Endothelial cell of umbilical vein (primary cell): ENCODE measurements around the gene CSNK2A3. TPM values are rescaled to one million over a fixed set of nuclear protein-coding genes. Genes with fewer than 3 reads are reported as not detected.

Experiments
- BruUV-seq: library from RNA; stranded (reverse); fragments of 400-500 nt; replicated peaks from 2 replicates; lab custom pipeline; 2021; lab: Mats Ljungman, UMichigan
- CTCF ChIA-PET: fragments of 300-600, 350-600 bp; sonication (Branson Sonifier 250); formaldehyde crosslinking; loops from one replicate; lab custom pipeline; 2021; ENCODE audit warnings: antibody characterized with exemption, inconsistent platforms; lab: Charles Lee
- POLR2A ChIA-PET: fragments of 300-600, 350-600 bp; sonication (Branson Sonifier 250); formaldehyde crosslinking; loops from one replicate; lab custom pipeline; 2021; ENCODE audit warnings: antibody characterized with exemption, inconsistent platforms; lab: Charles Lee
- DNase-seq: peaks from one replicate; pipeline ENCODE4 v3.0.0-alpha.2; 2011; ENCODE audit warnings: low read depth, low spot score
- FAIRE-seq: peaks from 2 replicates; lab custom pipeline; 2011; peaks lifted over from hg19 to GRCh38; lab: Jason Lieb, UNC
- H2AFZ ChIP-seq: 2 replicates; pipeline ENCODE4 v1.6.0; 2012; ENCODE audit warnings: low read depth, low read length, control low read depth, inconsistent platforms
- H3K27ac ChIP-seq: 2 replicates; pipeline ENCODE4 v1.5.1; 2011; ENCODE audit warnings: low read depth, mild to moderate bottlenecking, control low read depth, low read length, moderate library complexity; ENCODE audit not compliant: insufficient read depth
- H3K27me3 ChIP-seq, 2 experiments: 2 replicates each; pipeline versions ENCODE4 v1.6.0 to v1.6.1; 2011; ENCODE audit warnings: low read length in 2 of 2, mixed read lengths in 1 of 2; ENCODE audit not compliant: control insufficient read depth in 2 of 2, insufficient read depth in 2 of 2
- H3K36me3 ChIP-seq, 2 experiments: 2 replicates in 1 of 2; 3 replicates in 1 of 2; pipeline ENCODE4 v1.5.1; 2011; ENCODE audit warnings: low read length in 2 of 2, mild to moderate bottlenecking in 1 of 2, moderate library complexity in 1 of 2; ENCODE audit not compliant: control insufficient read depth in 2 of 2, insufficient read depth in 2 of 2; ENCODE audit errors: extremely low read depth in 1 of 2
- H3K4me1 ChIP-seq: 3 replicates; pipeline ENCODE4 v1.5.1; 2011; ENCODE audit warnings: mild to moderate bottlenecking, low read length; ENCODE audit not compliant: control insufficient read depth, insufficient read depth; ENCODE audit errors: extremely low read depth
- H3K4me2 ChIP-seq: 2 replicates; pipeline ENCODE4 v1.6.1; 2011; ENCODE audit warnings: low read length, control low read depth, mixed read lengths; ENCODE audit not compliant: insufficient read depth
- H3K4me3 ChIP-seq, 3 experiments: fragments of 200-600 bp in 1 of 3; sonication (generic), shearing (Covaris generic) in 1 of 3; replicated peaks in 1 of 3; 2 replicates each; pipeline ENCODE4 v1.5.1; 2011 to 2016; ENCODE audit warnings: control low read depth in 3 of 3, low read length in 3 of 3, mild to moderate bottlenecking in 2 of 3, inconsistent platforms in 1 of 3, low read depth in 1 of 3, moderate library complexity in 1 of 3; ENCODE audit not compliant: insufficient read depth in 1 of 3
- H3K79me2 ChIP-seq: 2 replicates; pipeline ENCODE4 v1.6.0; 2012; ENCODE audit warnings: low read length, inconsistent platforms; ENCODE audit not compliant: control insufficient read depth, insufficient read depth
- H3K9ac ChIP-seq: replicated peaks from 2 replicates; pipeline ENCODE3; 2011; ENCODE audit warnings: low read length, control low read depth; ENCODE audit not compliant: insufficient read depth; ENCODE audit errors: extremely low read depth
- H3K9me1 ChIP-seq: replicated peaks from 3 replicates; pipeline ENCODE4 v1.6.0; 2011; ENCODE audit warnings: mild to moderate bottlenecking, low read length; ENCODE audit not compliant: control insufficient read depth, insufficient read depth; ENCODE audit errors: extremely low read depth
- H3K9me3 ChIP-seq: replicated peaks from 2 replicates; pipeline ENCODE4 v1.5.1; 2012; ENCODE audit warnings: low read length, inconsistent platforms; ENCODE audit not compliant: control insufficient read depth, insufficient read depth
- H4K20me1 ChIP-seq: replicated peaks from 2 replicates; pipeline ENCODE3; 2011; ENCODE audit warnings: mild to moderate bottlenecking, low read length; ENCODE audit not compliant: control insufficient read depth, insufficient read depth; ENCODE audit errors: extremely low read depth
- EZH2 ChIP-seq: IDR thresholded peaks from 2 replicates; pipeline ENCODE4 v1.6.1; 2012; ENCODE audit warnings: borderline replicate concordance, low read depth, mild to moderate bottlenecking, moderate library complexity, low read length, inconsistent platforms; ENCODE audit not compliant: severe bottlenecking
- FOS ChIP-seq: IDR thresholded peaks from 2 replicates; pipeline ENCODE4 v1.6.1; 2011; ENCODE audit warnings: mild to moderate bottlenecking, low read length, moderate library complexity, borderline replicate concordance; ENCODE audit not compliant: insufficient read depth
- GATA2 ChIP-seq: IDR thresholded peaks from 2 replicates; pipeline ENCODE4 v1.7.0; 2011; ENCODE audit warnings: low read depth, mild to moderate bottlenecking, moderate library complexity, mixed read lengths, low read length; ENCODE audit not compliant: insufficient read length, insufficient read depth
- JUN ChIP-seq: IDR thresholded peaks from 2 replicates; pipeline ENCODE4 v1.6.1; 2011; ENCODE audit warnings: borderline replicate concordance, low read depth; ENCODE audit not compliant: insufficient read length, insufficient read depth
- MYC ChIP-seq: IDR thresholded peaks from one replicate; pipeline ENCODE4 v1.6.1; 2011; ENCODE audit warnings: mild to moderate bottlenecking, low read depth, low read length
- POLR2A ChIP-seq: IDR thresholded peaks from 2 replicates; pipeline ENCODE4 v1.6.1; 2012; ENCODE audit warnings: low read depth, mild to moderate bottlenecking, control low read depth, low read length
- POLR2AphosphoS5 ChIP-seq: IDR thresholded peaks from 2 replicates; pipeline ENCODE4 v1.6.1; 2012; ENCODE audit warnings: low read depth, mild to moderate bottlenecking, control low read depth, low read length, moderate library complexity; ENCODE audit not compliant: insufficient read depth
- dilution Hi-C: fragments of 300-500 bp; cut with MboI; formaldehyde crosslinking; loops from one replicate; pipeline ENCODE4 v1.15.0; 2019; ENCODE audit warnings: low sequenced_read_pairs; ENCODE audit not compliant: extremely low pct_ligation_motif_present
- intact Hi-C: fragments of 100-400 bp; cut with micrococcal nuclease; formaldehyde crosslinking; loops from one replicate; pipeline ENCODE4 v1.10.0; 2022
- polyA plus RNA-seq, 4 experiments: library from polyadenylated mRNA; depleted of rRNA in 3 of 4; stranded (reverse) in 3 of 4; unstranded in 1 of 4; fragments of >200 nt; gene quantifications; 2 replicates each; pipeline versions ENCODE4 v1.2.1 to v1.2.3, GENCODE V29; 2011 to 2012; ENCODE audit warnings: missing spikeins in 1 of 4
- total RNA-seq: library from RNA; stranded (reverse); gene quantifications from 2 replicates; pipeline ENCODE4 v1.2.3, GENCODE V29; 2021
- TF ChIP-seq, protein P1 (sequence below), 2 donors: IDR thresholded peaks; 1 replicate in 1 of 2; 2 replicates in 1 of 2; pipeline ENCODE4 v1.5.1; 2011; ENCODE audit warnings: low read length in 2 of 2, mild to moderate bottlenecking in 2 of 2, moderate library complexity in 2 of 2, control low read depth in 1 of 2, inconsistent platforms in 1 of 2, low read depth in 1 of 2; ENCODE audit not compliant: insufficient read depth in 1 of 2; ENCODE audit errors: extremely low read depth in 1 of 2
- TF ChIP-seq, protein P2 (sequence below): IDR thresholded peaks from 2 replicates; pipeline ENCODE4 v1.6.1; 2011; ENCODE audit not compliant: insufficient read depth, insufficient read length

CSNK2A3 gene
- total and polyA plus RNA-seq, 2 donors (not counting 3 experiments of a cell fraction or from before 2014, with no cell fraction given), result 0.41 TPM; not detected in 1

DNA sequence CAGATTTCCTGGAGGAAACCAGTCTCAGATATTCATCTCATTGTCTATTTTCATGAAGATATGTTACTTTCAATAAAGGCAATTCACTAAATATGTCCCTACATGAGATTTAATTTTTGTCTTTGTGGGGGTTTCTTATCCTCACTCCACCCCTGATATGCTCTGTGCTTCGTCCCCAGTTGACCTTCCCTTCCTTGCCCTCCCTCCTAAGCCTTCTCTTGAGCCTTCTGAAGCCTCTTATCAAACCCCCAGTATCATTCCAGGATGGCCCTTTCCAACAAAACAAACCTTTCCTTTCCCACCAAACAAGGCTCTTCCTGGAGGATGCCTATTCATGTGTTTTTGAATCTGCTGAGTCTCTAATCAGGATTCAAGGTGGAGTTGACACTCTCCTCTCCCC is 44.8 kb downstream of the CSNK2A3 start:
- no TSS peak for BruUV-seq
- intact Hi-C loops, result no loop called here
- Histone ChIP-seq H3K4me1 (no peaks in the 10 kb centered on the region), H3K4me3 (no peak overlapping the region), H3K4me2 (no peak overlapping the region), H3K9ac (no peak overlapping the region), H4K20me1 (no peaks in the 10 kb centered on the region), H3K27ac (no peak overlapping the region), H3K27me3 (no peaks in the 10 kb centered on the region), H3K36me3 (no peaks in the 10 kb centered on the region), H3K79me2 (no peaks in the 10 kb centered on the region), H3K9me3 (no peaks in the 10 kb centered on the region), H3K9me1 (no peaks in the 10 kb centered on the region), H2AFZ (no peak overlapping the region)
- CTCF ChIA-PET, result no interaction called here
- dilution Hi-C loops, result no loop called here
- FAIRE-seq, result no peak
- DNase-seq, result no peak
- TF ChIP-seq JUN (no peak), EZH2 (no peak), MYC (no peak), FOS (no peak), POLR2A (no peak), POLR2AphosphoS5 (no peak), GATA2 (no peak)
- TF ChIP-seq, protein P1, sequence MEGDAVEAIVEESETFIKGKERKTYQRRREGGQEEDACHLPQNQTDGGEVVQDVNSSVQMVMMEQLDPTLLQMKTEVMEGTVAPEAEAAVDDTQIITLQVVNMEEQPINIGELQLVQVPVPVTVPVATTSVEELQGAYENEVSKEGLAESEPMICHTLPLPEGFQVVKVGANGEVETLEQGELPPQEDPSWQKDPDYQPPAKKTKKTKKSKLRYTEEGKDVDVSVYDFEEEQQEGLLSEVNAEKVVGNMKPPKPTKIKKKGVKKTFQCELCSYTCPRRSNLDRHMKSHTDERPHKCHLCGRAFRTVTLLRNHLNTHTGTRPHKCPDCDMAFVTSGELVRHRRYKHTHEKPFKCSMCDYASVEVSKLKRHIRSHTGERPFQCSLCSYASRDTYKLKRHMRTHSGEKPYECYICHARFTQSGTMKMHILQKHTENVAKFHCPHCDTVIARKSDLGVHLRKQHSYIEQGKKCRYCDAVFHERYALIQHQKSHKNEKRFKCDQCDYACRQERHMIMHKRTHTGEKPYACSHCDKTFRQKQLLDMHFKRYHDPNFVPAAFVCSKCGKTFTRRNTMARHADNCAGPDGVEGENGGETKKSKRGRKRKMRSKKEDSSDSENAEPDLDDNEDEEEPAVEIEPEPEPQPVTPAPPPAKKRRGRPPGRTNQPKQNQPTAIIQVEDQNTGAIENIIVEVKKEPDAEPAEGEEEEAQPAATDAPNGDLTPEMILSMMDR (IDR thresholded peaks at IDR 0.05; ENCODE audit: extremely low read depth in 1 of 2, insufficient read depth in 1 of 2, low read depth in 1 of 2, low read length in 2 of 2), result no peak
- TF ChIP-seq, protein P2, sequence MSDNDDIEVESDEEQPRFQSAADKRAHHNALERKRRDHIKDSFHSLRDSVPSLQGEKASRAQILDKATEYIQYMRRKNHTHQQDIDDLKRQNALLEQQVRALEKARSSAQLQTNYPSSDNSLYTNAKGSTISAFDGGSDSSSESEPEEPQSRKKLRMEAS, result no peak
- POLR2A ChIA-PET, result no interaction called here
